ENCODE results near the gene CELF5. TPM values are rescaled to one million over a fixed set of nuclear protein-coding genes. Genes with fewer than 3 reads are reported as not detected.

Gene CELF5
- total and polyA plus RNA-seq, 10 of the 15 experiments (the other 5 are each of a cell fraction or from before 2014, with no cell fraction given), result 0.01 to 0.04 TPM; not detected in 8

DNA sequence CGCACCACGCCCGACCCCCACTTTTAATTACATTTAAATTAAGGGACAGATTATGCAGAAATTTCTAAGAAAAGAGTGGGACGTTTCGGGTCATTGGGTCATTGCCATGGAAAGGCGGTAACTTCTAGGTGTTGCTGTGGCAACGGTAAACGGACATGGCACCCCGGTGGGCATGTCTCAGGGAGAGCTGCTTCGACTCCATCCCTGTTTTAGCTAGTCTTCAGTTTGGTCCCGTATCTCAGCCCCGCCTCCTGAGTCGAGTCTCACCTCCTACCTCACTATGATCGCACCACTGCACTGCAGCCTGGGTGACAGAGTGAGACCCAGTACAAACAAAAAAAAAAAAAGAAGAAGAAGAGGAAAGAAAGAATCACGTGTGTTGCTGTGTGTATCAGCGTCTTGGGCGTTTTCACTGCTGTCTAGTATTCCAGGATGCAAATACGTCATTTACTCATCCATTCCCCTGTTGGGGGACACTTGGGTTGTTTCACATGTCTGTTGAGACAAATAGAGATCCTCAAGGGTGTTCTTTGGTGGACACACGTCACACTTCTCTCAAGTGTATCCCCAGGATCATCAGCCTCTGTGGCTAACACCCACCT, 41.7 kb downstream of the CELF5 start:
- no peak for FAIRE-seq
- Histone ChIP-seq H3K4me1 (ENCODE audit: control insufficient read depth, insufficient read depth, low read length) (no peaks in the 10 kb centered on the region), H3K4me3 (no peak overlapping the region), H3K9ac (ENCODE audit: control insufficient read depth, insufficient read depth, low read length) (no peak overlapping the region), H3K9me3 (replicated peaks; ENCODE audit: control insufficient read depth, insufficient read depth, low read length) (no peaks in the 10 kb centered on the region), H3K27ac (ENCODE audit: control insufficient read depth, insufficient read depth) (no peak overlapping the region), H3K36me3 (ENCODE audit: control insufficient read depth in 2 of 2, insufficient read depth in 2 of 2, low read length in 1 of 2) (no peaks in the 10 kb centered on the region), H3K79me2 (ENCODE audit: control insufficient read depth, insufficient read depth, low read length) (no peaks in the 10 kb centered on the region), H3K4me2 (ENCODE audit: control insufficient read depth, insufficient read depth) (no peak overlapping the region), H3K27me3 (replicated peaks in 1 of 2; ENCODE audit: control insufficient read depth in 2 of 2, insufficient read depth in 2 of 2, low read length in 1 of 2) (no peaks in the 10 kb centered on the region; a peak in 1 of 4 replicates), H4K20me1 (ENCODE audit: control insufficient read depth, insufficient read depth) (no peaks in the 10 kb centered on the region), H2AFZ (ENCODE audit: control insufficient read depth, low read depth, low read length) (no peak overlapping the region)
- in situ Hi-C loops (cut with MboI), result no loop called here
- ATAC-seq, result no peak
- no TSS peak for BruUV-seq (replicated peaks)
- intact Hi-C loops (cut with micrococcal nuclease; ENCODE audit: unreplicated experiment), result no loop called here
- ChIA-PET CTCF (interaction anchor here (0.8 kb wide), 1 partner anchor 10 kb away, joined by 3 read pairs; no protein-coding TSS in a partner anchor), POLR2A (no interaction called here), RAD21 (ENCODE audit: unreplicated experiment) (no interaction called here), SMC1A (ENCODE audit: uncharacterized antibody, unreplicated experiment) (no interaction called here)
- WGBS (ENCODE audit: insufficient coverage, insufficient replicate concordance, low lambda C conversion rate, missing lambda C conversion rate), result 49% methylated on average over 19 of the region's 19 CpGs
- no peak for DNase-seq (ENCODE audit: low read depth, low spot score)
- no peak for TF ChIP-seq ETV6 (conservative IDR thresholded peaks at IDR 0.05 in 1 of 2, IDR thresholded peaks at IDR 0.05 in 1 of 2; ENCODE audit: borderline replicate concordance in 1 of 2, low read depth in 1 of 2)
- no peak for TF ChIP-seq MEF2A (IDR thresholded peaks at IDR 0.05; ENCODE audit: insufficient read depth, low read depth, low read length)
- TF ChIP-seq HCFC1 (IDR thresholded peaks at IDR 0.05; ENCODE audit: low read length), result no peak
- TF ChIP-seq GATAD2B (conservative IDR thresholded peaks at IDR 0.05; ENCODE audit: low read depth), result no peak
- TF ChIP-seq, protein P1, sequence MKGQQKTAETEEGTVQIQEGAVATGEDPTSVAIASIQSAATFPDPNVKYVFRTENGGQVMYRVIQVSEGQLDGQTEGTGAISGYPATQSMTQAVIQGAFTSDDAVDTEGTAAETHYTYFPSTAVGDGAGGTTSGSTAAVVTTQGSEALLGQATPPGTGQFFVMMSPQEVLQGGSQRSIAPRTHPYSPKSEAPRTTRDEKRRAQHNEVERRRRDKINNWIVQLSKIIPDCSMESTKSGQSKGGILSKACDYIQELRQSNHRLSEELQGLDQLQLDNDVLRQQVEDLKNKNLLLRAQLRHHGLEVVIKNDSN (IDR thresholded peaks at IDR 0.05; ENCODE audit: borderline replicate concordance, extremely low read length, insufficient read depth, low read depth, low read length), result no peak
- no peak for TF ChIP-seq SIX5 (IDR thresholded peaks at IDR 0.05; ENCODE audit: low read depth, low read length, severe bottlenecking)
- TF ChIP-seq SMC3 (IDR thresholded peaks at IDR 0.05; ENCODE audit: borderline replicate concordance, low read length), result no peak
- no peak for TF ChIP-seq SREBF2 (IDR thresholded peaks at IDR 0.05; ENCODE audit: low read length)
- TF ChIP-seq RAD51 (IDR thresholded peaks at IDR 0.05), result no peak
- TF ChIP-seq EZH2 (IDR thresholded peaks at IDR 0.05; ENCODE audit: borderline replicate concordance, control insufficient read depth, low read depth, low read length), result no peak
- no peak for TF ChIP-seq BRCA1 (IDR thresholded peaks at IDR 0.05; ENCODE audit: low read depth, low read length)
- TF ChIP-seq, protein P2, sequence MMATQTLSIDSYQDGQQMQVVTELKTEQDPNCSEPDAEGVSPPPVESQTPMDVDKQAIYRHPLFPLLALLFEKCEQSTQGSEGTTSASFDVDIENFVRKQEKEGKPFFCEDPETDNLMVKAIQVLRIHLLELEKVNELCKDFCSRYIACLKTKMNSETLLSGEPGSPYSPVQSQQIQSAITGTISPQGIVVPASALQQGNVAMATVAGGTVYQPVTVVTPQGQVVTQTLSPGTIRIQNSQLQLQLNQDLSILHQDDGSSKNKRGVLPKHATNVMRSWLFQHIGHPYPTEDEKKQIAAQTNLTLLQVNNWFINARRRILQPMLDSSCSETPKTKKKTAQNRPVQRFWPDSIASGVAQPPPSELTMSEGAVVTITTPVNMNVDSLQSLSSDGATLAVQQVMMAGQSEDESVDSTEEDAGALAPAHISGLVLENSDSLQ (IDR thresholded peaks at IDR 0.05), result no peak
- TF ChIP-seq IKZF1 (conservative IDR thresholded peaks at IDR 0.05), result no peak
- TF ChIP-seq HDGF (IDR thresholded peaks at IDR 0.05), result no peak
- no peak for TF ChIP-seq HDAC2 (IDR thresholded peaks at IDR 0.05)
- TF ChIP-seq ZNF207 (IDR thresholded peaks at IDR 0.05; ENCODE audit: borderline replicate concordance), result no peak
- TF ChIP-seq HDAC6 (IDR thresholded peaks at IDR 0.05; ENCODE audit: unreplicated experiment), result no peak
- no peak for TF ChIP-seq JUND (IDR thresholded peaks at IDR 0.05; ENCODE audit: low read depth, low read length)
- TF ChIP-seq TARDBP (IDR thresholded peaks at IDR 0.05; ENCODE audit: borderline replicate concordance), result no peak
